DOHH2 (cell line): ENCODE data around the gene NPR2.

ENCODE experiments used
- EZH2phosphoT487 ChIP-seq: fragments of 200-600 bp; sonication (generic); IDR thresholded peaks from 2 replicates; pipeline ENCODE4 v1.6.1; 2017; ENCODE audit warnings: borderline replicate concordance, mild to moderate bottlenecking, antibody characterized with exemption, low read length, moderate library complexity, mixed read lengths
- TF ChIP-seq, protein P1 (sequence below): fragments of 200-600 bp; sonication (generic); IDR thresholded peaks from one replicate; pipeline ENCODE4 v1.5.1; 2014; ENCODE audit warnings: antibody characterized with exemption, mild to moderate bottlenecking, low read depth, low read length; ENCODE audit not compliant: poor library complexity, severe bottlenecking

DNA sequence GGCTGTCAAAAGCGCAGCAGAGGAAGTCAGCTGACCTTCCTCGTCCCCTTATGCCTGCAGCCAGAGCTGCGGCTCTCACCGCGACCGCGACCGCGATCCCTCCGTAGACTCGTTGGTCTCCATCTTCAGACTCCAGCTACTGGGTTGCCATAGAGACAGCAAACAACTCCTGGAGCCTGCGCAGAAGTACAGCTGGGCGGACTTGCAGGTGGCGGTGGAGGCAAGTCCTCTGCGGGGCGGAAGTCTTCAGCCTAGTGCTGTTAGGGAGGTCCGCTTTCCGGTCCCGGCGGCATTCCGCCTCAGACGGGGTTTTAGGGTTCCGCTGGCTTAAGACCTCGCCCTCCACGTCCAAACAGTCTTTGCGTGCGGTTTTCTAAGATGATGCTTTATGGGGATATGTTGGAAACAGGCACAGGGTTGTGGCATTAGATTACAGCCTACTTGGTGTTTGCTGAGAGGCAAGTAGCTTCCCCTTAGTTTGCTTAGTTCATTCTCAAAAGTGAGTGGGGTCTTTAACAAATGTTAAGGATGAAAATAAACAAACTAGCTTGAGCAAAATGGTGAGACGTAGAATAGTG is 20.7 kb downstream of the NPR2 start, which contains the start of gene SPAG8:
- TF ChIP-seq, protein P1, sequence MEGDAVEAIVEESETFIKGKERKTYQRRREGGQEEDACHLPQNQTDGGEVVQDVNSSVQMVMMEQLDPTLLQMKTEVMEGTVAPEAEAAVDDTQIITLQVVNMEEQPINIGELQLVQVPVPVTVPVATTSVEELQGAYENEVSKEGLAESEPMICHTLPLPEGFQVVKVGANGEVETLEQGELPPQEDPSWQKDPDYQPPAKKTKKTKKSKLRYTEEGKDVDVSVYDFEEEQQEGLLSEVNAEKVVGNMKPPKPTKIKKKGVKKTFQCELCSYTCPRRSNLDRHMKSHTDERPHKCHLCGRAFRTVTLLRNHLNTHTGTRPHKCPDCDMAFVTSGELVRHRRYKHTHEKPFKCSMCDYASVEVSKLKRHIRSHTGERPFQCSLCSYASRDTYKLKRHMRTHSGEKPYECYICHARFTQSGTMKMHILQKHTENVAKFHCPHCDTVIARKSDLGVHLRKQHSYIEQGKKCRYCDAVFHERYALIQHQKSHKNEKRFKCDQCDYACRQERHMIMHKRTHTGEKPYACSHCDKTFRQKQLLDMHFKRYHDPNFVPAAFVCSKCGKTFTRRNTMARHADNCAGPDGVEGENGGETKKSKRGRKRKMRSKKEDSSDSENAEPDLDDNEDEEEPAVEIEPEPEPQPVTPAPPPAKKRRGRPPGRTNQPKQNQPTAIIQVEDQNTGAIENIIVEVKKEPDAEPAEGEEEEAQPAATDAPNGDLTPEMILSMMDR = no peak
- TF ChIP-seq EZH2phosphoT487 = no peak
